Measurements from ENCODE around the gene IGSF23.

GRCh38 chr19:44623080-44623479, 9.7 kb downstream of the IGSF23 start:
- no peak for TF ChIP-seq CTCF (conservative IDR thresholded peaks at IDR 0.05; ENCODE audit: low read depth in 2 of 2)
- TF ChIP-seq EZH2 (IDR thresholded peaks at IDR 0.05; ENCODE audit: low read depth, unreplicated experiment): no peak

Measured in GM23338 (cell line).